Activated CD4-positive, alpha-beta T cell treated with anti-CD3 and anti-CD28 coated beads, Interleukin-2, amount 50 U/mL, for 24 hours (primary cell): ENCODE data around the gene CEMIP2.
"Not testable (repeated sequence)": the region's sequence is repeated elsewhere in the genome, so short reads cannot be mapped to it uniquely, and the experiment has no call there.

Experiments used
- DNase-seq, 2 donors: peaks; one replicate each; pipeline ENCODE4 v3.0.0-alpha.2; 2020; ENCODE audit warnings: low read depth in 1 of 2, low spot score in 1 of 2

CEMIP2 gene

DNA sequence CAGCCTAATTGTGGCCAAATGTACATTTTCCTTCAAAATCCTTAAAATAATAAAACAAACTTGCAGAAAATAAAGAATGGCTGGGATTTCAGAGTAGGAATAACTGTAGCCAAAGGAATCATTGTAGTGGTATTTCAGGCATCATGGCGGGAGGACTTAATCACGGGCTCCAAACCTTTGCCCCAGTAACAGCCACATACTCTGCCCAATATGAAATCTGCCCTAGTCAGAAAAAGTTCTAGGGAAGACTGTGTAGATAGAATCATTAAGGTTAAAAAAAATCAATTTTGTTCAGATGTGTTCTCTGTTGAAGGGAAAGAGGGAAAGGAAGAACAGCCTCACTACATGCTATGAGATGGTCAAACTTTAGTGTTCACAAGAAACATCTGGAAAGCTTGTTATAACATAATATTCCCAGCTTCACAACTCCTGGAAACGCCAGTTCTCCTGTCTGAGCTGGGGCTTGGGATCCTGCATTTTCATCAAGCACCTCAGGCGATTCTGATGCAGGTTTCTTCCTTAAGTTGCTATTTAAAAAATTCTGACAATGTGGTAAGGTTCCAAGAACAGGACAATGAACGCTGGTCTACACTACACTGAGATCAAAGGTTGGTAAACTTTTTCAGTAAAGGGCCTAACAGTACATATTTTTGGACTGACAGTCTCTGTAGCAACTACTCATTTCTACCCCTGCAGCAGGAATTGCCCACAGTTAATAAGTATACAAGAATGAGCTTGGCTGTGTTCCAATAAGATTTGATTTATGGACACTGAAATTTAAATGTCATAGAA, 87.9 kb downstream of the CEMIP2 start:
- no peak for DNase-seq

DNA sequence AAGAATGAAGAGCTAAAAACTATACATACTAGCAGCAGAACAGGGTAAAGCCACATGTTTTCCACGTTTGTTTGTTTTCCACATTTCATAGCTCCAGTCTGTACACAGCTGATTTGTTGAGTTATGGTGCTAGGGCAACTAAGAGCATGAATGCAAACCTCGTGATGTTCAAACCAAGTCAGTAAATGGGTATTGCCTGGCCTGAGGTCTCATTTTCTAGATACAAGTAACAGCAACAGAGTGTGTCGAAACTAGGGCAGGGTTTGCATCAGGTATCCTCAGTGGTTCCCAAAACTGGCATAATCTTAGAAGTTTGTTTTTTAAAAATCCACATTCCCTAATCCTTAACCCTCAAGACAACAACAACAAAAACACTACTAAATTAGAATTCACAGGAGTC, 89.3 kb downstream of the CEMIP2 start:
- no peak for DNase-seq

DNA sequence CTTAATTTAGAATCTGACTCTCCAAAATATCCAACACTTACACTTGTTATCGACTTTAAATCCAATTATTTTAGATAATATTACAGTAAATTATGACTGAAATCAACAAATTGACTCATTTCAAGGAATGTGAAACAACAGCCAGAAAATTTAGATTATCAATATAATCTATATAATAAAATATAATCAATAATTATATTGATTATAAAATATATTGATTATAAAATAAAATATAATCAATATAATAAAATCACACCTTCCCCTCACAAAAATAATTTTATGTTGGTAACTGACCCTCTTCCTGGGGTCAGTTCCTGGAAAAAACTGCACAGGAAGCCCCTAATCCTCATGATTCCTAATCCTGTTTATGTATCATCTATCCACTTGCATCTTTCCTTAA, 91.1 kb downstream of the CEMIP2 start:
- DNase-seq, result no peak

DNA sequence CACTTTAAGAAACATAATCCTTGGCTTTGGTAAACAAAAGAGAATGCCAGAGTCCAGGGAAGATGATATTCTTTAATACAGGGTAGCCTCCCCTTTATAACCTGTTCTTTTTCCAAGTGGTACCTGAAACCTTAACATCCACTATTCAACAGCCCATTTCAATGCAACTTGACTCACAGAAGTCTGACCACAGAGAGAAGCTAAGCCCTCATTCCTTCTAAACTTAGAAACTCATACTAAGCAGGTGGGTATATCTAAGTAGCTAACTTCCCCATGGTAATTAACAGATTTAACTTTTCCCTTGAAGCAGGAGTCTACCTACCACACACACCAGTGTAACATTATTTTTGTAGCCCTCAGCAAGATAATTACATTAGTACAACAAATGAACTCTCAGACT, 91.9 kb downstream of the CEMIP2 start:
- DNase-seq, result no peak

DNA sequence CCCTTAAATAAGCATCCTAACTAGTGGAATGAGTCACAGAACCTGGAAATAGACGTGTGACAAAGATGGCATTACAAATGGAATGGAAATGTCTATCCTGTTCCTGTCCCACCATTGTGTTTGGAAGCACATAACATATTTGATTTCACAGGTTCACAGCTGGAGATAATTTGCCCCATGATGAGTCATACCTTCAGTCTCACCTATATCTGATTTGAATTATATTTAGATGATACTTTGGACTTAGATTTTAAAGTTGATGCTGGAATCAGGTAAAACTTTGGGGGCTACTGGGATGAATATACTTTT, 92.5 kb downstream of the CEMIP2 start:
- DNase-seq, result no peak

DNA sequence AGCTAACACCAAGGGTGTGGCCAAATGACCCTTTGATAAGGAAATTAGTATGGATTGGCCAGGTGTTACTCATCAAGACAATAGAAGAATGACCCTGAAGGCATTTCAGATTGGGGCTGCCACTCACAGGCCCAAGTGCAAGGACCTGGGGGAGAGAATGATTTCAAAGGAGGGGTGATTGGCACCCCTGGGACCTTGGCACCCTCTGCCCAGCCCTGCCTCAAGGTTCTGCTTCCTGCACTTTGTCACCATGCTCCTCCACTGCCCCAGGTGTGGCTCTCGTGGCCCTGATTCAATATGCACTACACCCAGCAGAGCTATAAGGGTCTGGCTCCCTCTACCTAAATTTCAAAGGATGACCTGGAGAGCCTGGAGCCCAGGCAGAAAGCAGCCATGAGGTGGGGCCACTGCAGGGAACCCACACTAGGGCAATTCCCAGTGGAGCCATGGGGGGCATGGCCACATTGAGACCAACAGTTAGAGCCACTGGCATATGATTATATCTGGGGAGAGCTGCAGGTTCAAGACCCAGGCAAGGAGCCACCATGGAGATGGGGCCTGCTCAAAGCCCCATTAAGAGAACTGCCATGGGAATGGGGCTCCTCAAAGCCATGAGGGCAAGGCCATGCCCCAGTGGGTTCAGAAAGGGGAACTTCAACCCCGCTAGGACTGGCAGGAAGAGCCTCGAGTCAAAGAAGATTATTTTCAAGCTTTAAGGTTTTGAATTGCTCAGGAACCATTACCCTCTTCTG, 93.0 kb downstream of the CEMIP2 start:
- no peak for DNase-seq

DNA sequence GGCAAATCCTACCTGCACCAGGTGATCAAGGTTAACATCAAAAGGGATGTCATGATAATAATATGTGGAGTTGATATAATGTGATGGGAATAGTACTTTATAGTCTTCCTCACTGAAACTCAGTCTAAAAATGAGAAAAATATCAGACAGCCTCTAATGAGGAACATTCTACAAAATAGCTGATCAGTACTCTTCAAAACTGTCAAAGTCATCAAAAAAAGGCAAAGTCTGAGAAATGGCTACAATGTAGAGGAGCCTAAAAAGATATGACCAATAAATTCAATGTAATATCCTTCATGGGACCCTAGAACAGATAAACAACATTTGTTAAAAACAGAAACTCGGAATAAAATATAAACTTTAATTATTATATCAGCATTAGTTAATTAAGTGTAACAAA, 95.7 kb downstream of the CEMIP2 start:
- no peak for DNase-seq

DNA sequence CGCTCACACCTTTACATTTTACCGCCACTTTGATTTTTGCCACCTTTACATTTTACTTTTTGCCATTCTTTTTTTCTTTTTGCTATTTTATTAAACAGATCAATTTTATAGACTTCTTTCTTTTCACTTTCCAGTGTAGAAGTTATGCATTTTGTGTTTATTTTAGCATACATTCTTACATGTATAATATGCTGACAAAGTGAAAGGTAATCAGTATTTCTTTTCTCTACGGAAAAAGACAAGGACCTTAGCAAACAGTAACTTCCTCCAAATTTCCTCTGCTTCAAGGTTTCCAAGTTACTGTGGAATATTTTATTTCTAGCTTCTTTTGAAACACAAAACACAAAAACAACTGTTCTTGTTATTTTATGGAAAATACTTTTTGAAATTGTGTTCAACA, 97.0 kb downstream of the CEMIP2 start:
- DNase-seq, result no peak

DNA sequence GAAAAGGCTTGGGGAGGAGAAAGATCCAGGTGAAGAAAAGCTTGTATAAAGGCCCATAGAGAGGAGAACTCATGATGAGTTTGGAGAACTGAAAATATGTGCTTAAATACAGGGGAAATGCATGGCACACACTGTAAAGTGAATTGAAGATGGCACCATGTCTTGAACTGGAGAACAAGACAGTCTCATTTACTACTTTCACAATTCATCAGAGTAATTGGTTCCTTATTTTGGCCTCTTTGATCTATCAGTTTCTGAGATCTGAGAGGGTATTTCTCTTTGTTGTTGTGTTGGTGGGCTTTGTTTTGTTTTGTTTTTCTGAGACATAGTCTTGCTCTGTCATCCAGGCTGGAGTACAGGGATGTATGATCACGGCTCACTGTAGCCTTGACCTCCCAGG, 98.2 kb downstream of the CEMIP2 start:
- no peak for DNase-seq

DNA sequence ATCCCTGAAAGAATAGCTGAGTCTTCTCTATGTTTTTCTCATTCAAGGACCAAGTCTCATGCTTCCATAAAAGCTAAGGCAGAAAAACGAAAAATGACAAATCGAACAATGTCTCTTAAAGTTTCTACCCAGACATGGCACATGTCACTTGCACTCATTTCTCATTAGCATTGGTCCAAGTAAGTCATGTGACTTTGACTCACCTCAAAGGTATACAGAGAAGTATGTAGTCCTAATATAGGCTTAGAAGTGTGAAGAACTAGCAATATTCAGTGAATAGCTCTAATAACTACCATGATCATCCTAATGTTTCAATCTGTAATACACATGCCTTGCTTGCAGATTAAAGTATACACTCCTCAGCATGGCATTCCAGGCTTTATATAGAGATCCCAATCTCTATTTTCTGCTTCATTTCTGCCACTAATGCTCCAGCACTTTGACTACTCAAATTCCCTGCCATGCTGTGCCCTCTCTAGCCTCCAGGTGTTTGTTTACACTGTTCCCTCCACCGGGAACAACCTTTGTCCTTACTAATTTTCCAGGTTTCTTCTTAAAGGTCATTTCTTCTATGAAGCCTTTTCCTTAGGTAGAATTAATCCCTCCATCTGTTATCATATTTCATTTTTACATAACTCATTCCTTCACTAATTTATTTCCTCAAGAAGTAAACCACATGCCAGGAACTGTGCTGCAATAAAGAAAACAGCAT, 98.9 kb downstream of the CEMIP2 start:
- DNase-seq, result no peak

DNA sequence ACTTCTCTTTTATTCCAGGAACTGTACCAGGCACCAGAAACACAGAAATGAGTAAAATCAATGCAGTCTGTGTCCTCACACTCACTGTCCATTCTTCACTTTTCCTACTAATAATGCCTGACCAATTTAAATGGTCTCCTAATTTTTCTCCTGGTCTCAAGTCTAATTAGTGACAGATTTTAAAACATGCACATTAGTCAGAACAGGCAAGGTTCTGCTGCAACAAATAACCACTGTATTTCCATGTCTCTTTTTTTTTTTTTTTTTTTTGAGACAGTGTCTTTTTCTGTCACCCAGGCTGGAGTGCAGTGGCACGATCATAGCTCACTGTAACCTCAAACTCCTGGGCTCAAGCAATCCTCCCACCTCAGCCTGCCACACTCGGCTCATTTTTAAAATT, 99.6 kb downstream of the CEMIP2 start:
- DNase-seq, result no peak

DNA sequence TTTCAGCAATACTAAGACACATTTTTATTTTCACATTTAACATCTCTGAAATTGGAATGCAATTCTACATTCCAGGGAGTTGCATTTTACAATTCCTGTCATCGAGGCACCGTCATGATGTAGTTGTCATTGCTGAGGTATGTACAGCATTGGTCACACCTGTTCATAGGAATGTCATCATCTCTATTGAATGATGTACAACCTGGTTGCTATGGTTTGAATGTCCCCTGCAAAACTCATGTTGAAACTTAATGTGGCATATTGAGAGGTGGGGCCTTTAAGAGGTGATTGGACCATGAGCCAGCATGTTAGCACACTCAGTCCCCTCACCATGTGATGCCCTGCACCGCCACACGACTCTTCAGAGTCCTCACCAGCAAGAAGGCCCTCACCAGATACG, 103.1 kb downstream of the CEMIP2 start:
- no peak for DNase-seq

DNA sequence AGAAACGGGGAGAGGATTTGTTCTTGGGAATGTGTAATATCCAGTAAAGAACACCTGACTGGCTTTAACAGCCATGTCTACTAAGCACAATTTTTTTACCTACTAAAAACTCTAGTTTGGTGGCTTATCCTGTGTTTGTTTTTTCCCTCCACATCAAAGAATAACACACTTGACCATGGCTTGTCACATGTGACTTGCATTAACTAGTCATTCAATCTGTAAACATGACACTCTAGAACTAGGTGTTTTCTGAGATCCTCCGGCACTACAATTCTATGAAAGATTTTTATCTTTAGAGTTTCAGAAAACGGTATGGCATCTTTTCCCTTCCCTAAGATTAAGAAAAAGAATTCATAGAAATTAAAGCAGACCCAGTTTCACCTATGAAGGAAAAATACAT, 103.7 kb downstream of the CEMIP2 start:
- no peak for DNase-seq

DNA sequence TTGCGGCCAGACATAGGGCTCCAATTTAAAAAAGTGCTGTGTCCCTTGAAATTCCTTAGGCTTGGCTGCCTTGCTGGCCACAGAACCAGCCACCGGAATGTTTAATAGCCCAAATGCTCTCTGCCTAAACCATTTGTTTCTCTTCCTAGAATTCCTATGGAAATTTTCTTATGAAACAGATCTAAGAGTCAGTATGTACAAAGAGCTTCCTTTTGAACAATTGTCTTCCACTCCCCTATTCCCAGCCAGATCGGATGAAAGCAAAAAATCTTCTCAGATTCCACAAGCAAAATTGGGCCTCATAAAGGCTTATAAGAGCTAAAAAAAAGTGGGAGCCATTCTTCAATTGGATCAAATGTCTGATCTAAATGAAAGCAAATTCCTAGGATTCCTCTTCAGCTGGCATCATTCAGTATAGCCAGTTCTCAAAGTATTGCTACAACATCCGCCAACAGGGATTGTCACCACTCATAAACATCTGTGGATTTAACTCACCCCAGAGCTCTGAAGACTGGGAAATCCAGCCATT, 104.3 kb downstream of the CEMIP2 start:
- DNase-seq, result no peak

DNA sequence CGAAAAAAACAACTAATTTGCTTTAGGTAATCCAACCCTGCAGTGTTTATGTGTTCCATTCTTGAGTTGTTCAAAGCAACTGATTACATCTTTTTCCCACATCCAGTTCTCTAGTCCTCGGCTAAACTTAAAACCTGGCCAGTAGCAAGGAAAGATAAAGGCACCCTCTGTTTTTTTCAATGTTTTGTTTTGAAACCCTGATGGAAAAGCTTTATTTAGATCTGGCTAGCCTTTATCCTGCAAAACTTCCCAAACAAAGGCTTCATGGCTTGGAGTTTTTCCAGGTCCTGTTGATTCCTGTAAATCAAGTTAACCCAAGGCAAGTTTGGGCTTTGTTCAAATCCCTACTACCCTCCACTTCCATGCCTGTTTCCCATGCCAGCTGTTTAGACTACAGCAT, 105.1 kb downstream of the CEMIP2 start:
- no peak for DNase-seq

DNA sequence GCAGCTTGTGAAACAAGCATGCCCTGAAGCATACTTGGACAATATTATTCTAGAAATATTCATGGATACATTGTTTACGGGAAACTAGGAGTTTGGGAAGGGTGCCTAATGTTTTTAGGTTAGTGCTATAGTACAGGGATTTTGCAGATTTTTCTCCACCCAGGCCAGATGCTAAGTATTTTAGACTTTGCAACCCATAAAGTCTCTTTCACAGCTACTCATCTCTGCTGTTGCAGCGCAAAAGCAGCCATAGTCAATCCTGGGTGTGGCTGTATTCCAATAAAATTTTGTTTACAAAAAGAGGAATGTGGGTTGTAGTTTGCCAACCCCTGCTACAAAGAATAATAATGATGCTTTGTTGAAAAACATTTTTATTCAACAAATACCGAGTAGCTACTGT, 106.2 kb downstream of the CEMIP2 start:
- no peak for DNase-seq

DNA sequence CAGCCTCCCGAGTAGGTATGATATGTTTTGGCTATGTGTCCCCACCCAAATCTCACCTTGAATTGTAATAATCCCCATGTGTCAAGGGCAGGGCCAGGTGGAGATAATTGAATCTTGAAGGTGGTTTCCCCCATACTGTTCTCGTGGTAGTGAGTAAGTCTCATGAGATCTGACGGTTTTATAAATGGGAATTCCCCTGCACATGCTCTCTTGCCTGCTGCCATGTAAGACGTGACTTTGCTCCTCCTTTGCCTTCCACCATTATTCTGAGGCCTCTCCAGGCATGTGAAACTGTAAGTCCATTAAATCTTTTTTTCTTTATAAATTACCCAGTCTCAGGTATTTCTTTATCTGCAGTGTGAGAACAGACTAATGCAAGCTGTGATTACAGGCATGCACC, 111.0 kb downstream of the CEMIP2 start:
- DNase-seq, result not testable (repeated sequence)

DNA sequence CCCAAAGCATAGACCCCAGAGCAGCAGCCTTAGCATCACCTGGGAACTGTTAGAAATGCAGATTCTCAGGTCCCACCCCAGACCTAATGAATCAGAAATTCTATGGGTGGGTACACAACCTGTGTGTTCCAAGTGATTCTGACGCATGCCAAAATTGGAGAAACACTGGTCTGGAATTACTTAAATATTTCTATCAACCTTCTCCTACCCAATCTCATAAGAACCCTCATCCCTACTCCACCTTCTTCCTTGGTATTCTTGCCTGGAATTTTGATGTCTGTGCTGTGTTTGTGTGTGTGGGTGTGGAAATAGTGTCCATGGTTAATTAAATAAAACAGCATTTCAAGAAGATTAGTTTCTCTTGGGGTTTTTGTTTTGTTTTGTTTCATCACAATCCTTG, 111.8 kb downstream of the CEMIP2 start:
- DNase-seq, result no peak

DNA sequence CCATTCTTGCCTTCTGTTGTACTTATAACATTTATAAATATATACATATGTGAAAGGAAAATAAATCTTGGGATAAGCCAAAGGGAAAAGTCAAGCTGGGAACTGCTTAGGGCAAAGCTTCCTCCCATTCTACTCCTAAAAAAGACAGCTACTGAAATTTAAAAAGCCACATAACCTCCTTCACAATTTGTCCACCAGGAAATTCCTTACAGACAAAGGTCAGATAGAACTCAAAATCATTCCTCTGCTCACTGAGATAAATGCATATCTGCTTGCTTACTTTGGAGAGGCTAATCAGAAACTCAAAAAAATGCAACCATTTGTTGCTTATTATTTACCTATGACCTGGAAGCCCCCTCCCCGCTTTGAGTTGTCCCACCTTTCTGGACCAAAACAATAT, 112.5 kb downstream of the CEMIP2 start:
- no peak for DNase-seq

DNA sequence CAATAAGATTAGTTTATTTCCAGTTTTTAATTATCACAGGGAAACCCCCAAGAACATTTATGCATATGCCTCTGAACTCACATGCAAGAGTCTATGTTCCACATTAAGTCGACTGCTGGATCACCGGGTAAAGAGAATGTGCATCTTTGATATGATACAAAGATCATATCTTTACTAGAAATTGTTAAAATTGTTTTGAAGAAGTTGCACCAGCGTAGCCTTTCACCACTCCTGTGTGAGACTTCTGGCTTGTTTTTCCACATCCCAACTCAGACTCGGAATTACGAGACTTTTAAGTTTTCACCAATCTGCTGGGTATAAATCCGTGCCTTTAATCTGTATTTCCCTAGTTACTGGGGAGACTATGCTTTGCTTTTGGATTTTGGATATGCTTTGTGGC, 113.2 kb downstream of the CEMIP2 start:
- no peak for DNase-seq

DNA sequence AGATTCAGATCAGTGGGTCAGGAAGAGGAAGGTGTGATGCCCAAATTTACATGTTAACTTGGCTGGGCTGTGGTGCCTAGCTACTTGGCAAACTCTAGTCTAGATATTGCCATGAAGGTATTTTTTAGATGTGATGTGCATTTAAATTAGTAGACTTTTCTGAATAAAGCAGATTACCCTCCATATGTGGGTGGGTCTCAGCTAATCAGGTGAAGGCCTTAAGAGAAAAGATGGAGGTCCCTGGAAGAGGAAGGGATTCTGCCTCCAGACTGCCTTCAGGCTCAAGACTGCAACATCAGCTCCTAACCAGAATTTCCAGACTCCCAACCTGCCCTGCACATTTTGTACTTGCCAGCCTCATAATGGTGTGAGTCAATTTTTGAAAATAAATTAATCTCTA, 115.8 kb downstream of the CEMIP2 start:
- no peak for DNase-seq

DNA sequence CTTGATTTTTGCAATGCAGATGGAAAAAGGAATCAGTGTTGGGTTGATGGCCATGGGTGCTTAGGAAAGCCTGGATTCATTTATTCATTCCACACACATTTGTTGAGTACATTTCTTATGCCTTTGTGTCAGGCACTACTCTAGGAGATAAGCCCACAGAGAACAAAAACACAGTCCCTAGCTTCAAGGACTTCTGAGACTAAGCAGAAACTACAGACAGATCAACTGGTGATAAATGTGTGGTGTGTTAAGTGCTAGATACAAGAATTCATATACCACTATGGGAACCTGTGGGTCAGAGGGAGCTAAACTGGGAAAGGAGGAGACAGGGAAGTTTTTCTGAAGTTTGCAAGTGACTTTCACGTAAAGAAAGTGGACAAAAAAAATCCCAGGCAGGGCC, 119.9 kb downstream of the CEMIP2 start:
- DNase-seq, result no peak
